Dedifferentiated amniotic fluid mesenchymal stem cell (primary cell): Measurements from ENCODE around the gene ZNF20.
"Not testable (repeated sequence)": the region's sequence is repeated elsewhere in the genome, so short reads cannot be mapped to it uniquely, and the experiment has no call there.

Experiments used
- DNase-seq: peaks from one replicate; pipeline ENCODE4 v3.0.0-alpha.2; 2016; ENCODE audit errors: extremely low spot score

Gene ZNF20

DNA sequence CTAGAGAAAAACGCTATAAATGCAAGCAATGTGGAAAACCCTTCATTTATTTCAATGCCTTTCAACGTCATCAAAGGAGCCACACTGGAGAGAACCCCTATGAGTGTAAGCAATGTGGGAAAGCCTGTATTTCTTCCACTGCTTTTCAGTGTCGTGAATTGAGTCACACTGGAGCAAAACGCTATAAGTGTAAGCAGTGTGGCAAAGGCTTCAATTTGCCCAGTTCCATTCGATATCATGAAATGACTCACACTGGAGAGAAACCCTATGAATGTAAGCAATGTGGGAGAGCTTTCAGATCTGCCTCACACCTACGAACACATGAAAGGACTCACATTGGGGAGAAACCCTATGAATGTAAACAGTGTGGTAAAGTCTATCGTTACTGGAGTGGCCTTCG is 27.4 kb downstream of the ZNF20 start:
- DNase-seq = no peak

DNA sequence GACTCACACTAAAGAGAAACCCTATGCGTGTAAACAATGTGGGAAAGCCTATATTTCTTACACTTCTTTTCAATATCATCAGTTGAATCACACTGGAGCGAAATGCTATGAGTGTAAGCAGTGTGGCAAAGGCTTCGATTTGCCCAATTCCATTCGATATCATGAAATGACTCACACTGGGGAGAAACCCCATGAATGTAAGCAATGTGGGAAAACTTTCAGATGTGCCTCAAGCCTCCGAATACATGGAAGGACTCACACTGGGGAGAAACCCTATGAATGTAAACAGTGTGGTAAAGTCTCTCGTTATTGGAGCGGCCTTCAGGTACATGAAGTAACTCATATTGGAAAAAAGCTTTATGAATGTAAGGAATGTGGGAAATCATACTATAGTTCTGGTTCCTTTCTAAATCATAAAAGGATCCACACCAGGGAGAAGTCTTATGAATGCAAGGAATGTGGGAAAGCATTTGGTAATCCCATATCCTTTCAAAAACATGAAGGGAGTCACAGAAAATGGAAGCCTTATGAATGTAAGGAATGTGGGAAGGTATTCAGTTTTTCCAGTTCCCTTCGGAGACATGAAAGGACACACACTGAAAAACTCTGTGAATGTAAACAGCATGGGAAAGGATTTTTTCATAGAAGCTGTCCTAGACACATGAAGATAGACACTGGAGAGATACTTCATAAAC is 28.1 kb downstream of the ZNF20 start:
- DNase-seq = no peak

- DNase-seq = no peak
Observed at GRCh38 chr19:12111176-12111575, 29.0 kb downstream of the ZNF20 start.

GRCh38 chr19:12103909-12104308 is 36.2 kb downstream of the ZNF20 start:
- not testable (repeated sequence) for DNase-seq

DNA sequence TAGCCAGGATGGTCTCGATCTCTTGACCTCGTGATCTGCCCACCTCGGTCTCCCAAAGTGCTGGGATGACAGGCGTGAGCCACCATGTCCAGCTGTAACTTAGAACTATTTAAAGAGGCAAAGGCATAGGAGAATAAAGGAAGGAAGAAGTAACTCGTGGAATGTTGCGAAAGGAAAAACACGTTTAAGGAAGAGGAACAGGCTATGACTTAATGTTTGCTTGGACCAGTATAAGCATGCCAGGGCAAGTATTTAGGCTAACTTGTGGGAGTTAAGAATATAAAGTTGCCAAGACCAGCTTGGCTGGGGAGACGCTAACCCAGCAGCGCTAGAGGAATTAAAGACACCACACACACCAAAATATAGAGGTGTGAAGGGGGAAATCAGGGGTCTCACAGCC is 42.1 kb downstream of the ZNF20 start:
- no peak for DNase-seq

- no peak for DNase-seq
Observed at GRCh38 chr19:12095111-12095790, 44.9 kb downstream of the ZNF20 start.

DNA sequence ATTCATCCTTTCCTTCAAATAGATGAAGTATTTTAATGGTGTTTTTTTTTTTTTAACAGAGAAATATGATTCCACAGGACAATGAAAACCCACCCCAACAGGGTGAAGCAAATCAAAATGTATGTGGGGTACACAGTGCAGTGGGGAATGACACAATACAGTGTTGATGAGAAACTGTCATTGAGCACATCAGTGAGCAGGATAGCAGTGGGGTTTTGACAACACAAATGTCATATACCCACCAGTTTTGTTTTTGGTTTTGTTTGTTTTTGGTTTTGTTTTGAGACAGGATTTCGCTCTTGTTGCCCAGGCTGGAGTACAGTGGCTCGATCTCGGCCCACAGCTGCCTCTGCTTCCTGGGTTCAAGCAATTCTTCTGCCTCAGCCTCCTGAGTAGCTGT is 46.4 kb downstream of the ZNF20 start:
- no peak for DNase-seq

GRCh38 chr19:12092956-12093355 is 47.2 kb downstream of the ZNF20 start:
- no peak for DNase-seq

GRCh38 chr19:12092065-12092867 is 47.9 kb downstream of the ZNF20 start:
- DNase-seq = peak; percentile 87

DNA sequence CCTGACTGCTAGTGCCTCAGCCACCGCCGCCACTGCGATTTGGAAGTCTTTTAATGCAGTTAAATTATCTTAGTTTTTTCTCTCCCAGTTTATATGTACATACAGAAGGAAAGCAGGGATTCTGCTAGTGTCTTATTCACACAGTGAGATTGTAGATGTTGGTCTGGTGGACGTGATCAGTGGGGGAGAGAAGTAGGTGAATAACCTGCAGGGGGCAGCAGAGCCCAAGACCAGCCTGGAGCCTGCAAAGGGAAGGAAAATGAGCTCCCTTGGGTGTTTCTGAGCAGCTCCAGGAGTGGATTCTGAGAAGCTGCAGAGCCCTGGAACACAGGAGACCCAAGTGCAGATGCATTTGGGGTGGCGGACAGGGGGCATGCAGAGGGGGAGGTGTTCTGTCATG is 49.3 kb downstream of the ZNF20 start:
- DNase-seq = peak; percentile 60

DNA sequence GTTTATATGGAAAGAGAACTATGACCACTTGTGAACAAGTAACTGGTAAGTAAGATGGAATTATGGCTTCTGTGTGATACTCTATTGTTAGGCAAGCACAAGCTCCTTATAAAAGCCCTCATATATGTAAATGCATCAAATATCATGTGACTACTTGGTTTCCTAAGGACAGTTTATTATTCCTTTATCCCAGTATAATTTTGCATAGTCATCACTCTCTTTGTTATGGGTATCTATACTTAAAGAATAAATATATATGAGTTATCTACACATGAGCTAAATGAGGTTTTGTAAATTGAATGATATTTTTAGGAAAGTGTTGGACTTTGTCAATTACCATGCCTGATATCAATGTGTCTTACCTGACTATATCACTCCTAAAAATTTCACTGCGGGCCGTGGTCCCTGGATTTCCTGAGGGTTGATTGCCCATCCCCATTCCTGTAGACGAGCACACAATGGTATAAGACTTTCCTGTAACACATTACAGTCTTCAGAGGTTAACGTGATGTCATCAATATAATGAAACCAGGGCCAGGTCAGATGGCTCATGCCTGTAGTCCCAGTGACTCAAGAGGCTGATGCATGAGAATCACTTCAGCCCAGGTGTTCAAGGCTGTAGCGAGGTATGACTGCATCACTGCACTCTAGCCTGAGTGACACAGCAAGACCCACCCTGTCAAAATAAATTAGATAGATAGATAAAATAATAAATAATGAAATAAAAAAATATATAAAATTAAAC is 54.9 kb downstream of the ZNF20 start:
- no peak for DNase-seq

GRCh38 chr19:12083336-12083735 is 56.8 kb downstream of the ZNF20 start:
- DNase-seq = not testable (repeated sequence)
